Measurements from ENCODE around the gene ENGASE.

ENGASE gene

DNA sequence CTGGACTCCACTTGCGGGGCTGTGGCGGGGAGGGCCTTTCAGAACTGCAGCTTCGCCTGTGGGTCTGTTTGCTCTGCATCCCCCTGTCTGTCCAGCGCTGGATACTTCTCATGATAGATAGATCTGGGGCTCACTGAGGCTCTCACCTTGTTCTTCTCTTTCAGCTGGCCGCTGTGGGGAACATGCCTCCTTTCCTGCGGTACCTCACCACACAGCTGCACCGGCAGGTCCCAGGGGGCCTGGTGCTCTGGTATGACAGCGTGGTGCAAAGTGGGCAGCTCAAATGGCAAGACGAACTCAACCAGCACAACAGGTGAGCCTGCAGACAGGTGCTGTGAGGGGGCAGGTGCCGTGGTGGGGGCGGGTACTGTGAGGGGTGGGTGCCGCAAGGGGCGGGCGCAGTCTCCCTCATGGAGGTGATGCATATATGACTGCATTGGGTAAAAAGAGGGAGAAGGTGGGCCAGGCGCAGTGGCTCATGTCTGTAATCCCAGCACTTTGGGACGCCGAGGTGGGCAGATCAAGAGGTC lies 6.2 kb downstream of the ENGASE start:
- DNase-seq: no peak

DNA sequence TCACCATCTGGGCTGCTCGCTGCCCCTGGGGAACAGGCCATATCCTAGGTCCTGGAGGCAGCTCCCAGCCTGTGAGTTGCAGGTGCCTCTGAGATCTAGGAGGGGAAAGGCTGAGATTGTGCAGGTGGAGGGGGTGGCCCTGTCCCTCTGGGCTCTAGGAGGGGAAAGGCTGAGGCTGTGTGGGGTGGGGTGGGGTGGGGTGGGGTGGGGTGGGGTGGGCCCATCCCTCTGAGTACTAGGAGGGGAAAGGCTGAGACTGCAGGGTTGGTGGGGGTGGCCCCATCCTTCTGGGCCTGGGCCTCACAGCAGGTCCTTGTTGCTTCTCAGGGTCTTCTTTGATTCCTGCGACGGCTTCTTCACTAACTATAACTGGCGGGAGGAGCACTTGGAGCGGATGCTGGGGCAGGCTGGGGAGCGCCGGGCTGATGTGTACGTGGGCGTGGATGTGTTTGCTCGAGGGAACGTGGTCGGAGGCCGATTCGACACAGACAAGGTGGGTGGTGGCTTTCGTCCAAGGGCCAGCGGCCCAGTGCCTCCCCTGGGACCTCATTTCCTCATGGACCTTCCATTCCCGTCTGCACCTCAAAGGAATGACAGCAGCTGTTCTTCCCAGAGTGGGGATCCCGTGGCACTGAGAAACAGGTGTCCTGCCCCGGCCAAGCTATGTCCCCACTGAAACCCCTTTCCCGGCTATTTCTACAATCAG lies 7.1 kb downstream of the ENGASE start:
- no peak for DNase-seq

DNA sequence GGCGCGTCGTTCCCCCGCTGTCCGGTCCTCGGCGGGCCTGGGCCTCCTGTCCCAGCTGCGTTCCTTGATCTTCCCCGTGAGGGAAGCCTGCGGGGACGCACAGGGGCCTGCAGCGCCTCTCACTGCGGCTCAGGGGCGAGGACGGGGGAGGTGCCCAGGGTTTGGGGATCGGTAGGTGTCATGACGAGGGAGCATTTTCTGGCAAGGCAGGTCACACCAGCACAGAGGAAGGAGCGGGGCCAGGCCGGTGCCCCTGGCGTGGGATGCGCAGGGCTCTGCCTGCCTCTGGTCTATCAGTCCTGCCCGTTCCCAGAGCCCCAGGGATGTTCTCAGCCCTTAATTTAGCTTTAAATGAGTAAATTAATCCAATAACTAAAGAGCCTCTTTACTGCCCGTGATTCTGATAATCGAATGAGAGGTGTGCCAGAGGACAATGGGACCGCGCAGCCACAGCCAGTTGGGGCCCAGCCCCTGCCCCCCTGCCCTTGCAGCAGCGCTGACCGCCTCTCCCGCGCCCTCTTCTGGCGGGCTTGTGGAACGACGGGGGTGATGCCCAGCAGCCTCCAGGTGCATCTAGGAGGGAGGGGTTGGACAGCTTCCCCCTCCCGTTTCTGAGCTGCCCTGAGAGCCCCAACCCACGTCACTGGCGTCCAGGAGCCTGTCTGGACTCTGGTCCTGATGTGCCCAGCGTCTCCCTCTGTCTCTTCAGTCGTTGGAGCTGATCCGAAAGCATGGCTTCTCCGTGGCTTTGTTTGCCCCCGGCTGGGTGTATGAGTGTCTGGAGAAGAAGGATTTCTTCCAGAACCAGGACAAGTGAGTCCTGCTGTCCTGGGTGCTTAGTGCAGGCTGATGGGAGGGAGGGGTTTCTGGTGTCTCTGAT lies 7.9 kb downstream of the ENGASE start:
- peak; percentile 41 for DNase-seq

DNA sequence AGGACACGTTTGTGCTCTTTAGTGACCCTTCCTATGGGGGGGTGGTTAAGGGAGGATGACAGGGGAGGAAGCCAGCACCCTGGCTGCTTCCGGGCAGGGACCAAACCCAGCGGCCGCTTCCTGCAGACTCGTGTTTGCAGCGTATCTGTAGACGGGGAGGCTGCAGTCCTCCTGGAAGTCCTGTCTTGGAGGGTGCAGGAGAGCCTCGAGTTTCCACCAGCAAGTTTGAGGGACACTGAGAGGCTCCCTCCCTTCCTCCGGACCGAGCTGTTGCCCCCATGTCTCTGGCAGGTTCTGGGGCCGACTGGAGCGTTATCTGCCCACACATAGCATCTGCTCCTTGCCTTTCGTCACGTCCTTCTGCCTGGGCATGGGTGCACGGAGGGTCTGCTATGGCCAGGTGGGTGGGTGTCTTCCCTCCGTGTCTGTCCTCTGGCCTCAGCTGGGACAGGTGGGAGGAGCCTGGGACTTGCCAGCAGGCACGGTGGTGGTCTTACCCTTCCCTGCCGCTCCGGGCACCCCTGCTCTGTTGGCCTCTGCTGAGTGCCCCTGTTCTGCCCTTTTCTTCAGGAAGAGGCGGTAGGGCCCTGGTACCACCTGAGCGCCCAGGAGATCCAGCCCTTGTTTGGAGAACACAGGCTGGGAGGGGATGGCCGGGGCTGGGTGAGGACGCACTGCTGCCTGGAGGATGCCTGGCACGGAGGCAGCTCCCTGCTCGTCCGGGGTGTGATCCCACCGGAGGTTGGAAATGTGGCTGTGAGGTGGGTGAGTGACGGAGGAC lies 8.8 kb downstream of the ENGASE start:
- no peak for DNase-seq

DNA sequence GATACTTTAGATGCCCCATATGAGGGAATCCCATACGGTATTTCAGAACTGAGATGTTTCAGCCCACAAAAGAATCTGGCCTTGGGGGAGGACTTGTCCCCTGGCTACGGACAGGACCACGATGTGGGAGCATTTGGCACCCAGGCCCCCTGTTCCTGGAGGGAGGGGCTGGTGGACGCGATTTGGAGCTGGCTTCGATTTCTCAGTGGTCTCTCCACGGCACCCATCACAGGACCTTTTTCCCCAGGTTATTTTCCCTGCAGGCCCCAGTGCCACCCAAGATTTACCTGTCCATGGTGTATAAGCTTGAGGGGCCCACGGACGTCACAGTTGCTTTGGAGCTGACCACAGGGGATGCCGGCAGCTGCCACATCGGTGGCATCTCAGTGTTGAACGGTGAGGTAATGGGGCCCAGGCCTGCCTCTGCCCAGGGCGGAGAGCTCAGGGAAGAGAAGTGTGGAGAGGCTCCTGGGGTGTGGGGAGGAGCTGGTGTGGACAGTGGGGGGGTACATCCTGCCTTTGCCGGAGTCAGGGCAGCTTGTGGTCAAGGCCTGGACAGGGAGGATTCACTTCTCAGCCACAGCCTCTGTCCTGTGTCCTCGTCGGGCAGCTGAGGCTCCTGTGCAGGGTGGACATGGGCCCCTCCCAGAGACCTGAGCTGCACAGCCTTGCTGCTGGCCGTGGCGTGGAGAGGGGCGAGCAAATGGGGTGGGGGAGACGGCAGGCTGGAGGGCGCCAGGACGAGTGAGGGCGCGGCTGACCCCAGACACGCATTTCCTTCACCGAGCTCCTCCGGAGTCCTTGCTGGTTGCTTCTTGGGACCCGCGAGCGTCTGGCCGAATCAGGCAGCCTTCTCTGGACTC lies 9.9 kb downstream of the ENGASE start:
- no peak for DNase-seq

DNA sequence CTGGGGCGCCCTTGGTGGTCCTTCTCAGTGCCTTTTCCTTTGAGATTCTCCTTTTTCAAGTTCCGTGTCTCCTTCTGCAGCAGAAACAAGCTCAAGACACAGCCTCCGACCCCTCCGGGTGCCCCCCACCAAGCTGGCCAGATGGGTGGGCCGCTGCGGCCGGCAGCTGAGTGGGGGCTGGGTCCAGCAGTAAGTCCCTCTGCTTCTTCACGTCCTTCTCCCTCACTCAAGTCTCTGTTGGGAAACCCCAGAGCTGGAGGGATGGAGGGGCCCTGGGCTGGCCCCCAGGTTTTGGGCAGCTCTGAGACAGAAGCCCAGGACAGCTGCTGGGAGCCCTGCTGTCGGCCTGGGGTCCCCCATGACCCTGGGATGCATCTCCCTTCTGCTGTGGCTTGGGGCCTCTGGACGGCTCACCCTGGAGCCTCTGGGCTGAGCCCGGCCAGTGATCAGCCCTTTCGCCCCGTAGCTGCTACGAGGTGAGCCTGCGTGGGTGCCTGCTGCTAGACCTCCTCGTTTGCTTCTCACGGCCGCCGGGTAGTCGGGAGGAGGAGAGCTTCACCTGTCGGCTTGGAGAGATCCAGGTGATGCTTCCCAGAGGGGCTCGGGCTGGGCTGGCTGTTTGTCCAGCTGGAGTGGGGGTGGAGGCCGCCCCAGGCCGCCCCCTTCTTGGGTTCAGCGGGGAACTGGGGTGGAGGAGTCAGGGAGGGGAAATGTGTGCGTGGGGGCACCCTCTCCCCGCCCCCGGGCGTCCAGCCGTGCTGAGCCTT lies 10.7 kb downstream of the ENGASE start:
- DNase-seq: peak; percentile 28

DNA sequence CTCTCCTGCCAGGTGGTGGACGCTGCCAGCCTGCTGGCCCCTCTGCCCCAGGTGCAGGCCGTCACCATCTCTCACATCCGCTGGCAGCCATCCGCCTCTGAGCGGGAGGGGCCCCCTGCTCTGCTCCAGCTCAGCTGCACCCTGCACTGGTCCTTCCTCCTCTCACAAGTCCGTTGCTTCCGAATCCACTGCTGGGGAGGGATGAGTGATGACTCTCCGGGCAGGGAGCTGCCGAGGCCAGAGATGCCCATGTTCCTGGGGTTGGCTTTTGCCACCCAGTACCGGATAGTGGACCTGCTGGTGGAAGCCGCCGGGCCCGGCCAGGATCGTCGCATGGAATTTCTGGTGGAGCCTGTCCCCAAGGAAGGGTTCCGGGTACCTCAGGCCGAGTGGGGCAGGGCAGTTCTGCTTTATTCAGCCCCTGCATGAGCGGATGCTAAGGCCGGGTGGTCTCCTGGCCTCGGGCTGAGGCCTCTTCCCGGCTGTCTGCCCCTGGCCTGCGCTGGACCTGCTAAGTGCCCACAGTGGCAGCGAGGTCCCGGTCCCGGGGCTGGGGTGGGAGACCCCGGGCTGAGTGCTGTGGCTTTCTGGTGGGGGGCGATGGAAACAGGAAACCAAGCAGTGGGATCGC lies 11.4 kb downstream of the ENGASE start:
- no peak for DNase-seq

DNA sequence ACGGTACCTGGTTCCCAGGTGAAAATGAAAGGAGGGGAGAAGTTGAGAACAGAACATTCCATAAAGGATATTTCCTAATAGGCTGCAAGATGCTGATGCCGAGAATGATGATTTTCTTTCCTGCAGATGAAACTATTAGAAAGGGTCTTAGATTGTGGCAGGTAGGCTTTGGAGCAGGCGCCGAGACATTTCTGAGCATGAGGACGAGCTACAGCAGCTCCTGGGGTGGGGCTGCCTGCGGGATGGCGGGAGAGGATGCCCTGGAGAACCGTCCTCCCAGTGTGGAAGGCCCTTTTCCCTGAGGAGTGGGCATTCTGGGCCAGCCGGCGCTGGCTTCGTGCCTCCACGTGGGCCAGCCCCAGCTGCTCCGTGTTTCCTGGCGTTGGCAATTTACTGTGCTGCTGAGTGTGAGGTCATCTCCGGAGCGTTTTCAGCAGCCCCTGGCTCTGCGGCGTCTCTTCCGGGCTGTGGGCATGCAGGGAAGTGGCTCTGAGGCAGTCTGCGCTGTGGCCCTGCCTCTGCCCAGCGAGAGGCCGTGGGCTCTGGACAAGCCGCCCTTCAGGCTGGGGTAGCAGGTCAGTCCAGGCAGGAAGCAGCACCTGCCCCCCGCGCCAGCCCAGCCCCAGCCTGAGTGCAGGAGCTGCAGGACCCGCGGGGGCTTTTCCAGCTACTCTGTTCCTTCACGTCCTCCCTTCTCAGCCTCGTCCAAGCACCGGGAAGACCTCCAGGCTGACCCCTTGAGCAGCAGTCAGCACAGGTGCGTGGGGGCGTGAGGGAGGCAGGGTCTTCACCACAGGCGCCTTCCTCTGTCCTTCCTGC lies 12.2 kb downstream of the ENGASE start:
- no peak for DNase-seq

DNA sequence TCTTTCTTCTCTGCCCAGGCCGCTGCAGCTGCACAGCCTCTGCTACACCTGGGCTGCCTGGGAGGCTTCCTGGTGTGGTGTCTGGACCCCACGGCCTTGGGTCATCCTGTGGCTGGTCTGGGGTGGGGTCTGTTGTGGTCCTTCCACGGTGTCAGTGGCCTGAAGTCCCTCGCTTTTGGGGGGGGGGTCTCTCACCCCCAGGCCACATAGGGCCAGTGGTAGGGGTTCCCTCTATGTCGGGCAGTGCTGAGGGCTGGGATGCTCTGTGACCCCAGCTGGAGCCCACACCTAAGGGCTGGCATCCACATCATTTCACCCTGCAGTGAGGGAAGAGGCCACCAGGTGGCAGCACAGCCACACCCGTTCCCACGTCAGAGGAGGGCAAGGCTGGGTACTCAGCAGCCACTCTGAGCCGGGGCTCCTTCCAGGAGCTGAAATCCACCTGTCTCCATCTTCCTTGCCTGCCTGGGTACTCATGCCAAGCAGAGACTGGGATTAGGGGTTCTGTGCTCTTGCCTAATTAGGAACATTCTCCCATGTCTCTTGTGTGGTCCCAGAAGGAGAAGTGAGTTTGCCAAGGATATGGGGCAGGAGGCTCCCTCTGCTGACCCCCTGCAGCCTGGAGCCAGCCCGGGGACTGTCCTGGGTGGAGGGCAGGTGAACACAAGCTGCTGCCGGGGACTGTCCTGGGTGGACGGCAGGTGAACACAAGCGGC lies 13.0 kb downstream of the ENGASE start:
- peak; percentile 61 for DNase-seq

DNA sequence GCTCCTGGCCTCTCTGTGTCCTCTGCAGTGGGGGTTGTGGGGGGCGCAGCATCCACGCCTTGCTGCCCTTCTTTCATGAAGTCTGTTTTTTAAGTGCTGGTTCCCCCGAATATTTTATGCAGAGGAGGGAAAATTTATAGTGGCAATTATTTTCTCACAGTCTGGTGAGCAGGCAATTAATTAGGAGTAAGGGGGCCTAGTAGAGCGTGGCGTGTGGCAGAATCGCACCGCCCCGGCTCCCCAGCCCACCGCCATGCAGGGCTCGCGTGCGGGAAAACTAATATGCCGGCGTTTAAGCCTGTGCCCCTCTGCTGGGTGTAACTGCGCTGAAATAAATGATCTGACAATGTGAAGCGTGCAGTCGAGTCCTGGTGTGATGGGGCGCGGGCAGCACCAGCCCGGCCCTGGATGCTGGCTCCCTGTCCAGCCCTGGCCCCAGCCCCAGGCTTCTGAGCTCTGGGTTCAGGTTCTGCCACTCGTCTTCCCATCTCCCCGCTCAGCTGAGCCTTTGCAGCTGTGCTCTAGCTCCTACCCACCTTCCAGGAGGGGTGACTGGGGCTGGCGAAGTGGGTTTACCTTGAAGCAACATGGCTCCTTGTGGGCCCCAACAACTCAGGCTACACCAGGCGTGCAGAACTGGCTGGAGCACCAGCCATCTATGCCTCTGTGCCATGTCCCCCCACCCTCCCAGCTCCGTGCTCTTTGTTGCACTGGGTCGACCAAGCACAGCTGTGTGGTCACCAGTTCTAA lies 13.8 kb downstream of the ENGASE start:
- no peak for DNase-seq

DNA sequence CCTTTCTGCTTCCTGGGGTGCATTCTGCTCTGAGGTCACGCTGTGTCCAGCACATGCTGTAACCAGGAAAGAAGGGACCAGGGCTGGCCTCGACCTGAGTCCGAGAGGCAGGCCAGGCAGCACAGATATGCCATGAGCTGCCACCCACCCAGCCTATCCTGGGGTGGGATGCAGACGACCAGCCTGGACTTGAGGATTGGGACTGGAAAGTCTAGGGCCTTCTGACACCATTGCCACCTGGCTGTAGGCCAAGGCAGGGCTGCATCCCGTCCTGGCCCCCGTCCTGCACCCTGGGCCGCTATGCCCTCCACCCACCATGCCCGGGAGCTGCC lies 14.3 kb downstream of the ENGASE start:
- no peak for DNase-seq

DNA sequence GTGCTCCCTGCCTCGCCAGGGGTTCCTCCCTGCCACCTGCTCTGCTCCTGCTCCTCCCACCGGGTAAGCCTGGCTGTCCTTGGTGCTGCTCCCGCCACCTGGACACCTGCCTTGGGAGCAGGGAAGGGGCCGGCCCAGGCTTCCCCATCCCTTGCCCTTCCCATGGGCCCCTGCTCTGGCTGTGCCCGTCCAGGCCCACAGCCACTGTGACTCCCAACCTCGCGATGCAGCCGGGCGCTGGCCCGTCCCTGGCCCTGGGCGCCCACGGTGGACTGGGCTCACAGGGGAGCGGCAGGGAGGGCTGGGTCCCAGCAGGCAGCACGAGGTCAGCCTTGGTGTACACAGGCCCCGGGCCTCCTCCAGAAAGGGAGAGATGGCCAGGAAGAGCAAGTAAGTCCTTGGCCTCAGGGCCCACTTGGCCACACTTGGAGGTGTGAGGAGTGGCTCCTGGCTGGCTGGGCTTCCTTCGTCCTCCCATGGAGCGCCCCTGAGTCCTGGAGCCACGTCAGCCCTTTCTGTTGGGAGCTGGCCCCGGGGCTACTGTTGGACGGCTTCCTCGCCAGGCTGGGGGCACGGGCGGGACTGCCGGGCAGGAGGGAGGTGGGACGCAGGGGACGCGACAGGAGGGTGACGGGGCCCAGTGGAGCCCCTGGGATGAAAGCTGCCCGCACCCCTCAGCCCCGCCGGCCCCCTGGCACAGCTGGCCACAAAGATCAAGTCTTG lies 15.3 kb downstream of the ENGASE start:
- DNase-seq: no peak

DNA sequence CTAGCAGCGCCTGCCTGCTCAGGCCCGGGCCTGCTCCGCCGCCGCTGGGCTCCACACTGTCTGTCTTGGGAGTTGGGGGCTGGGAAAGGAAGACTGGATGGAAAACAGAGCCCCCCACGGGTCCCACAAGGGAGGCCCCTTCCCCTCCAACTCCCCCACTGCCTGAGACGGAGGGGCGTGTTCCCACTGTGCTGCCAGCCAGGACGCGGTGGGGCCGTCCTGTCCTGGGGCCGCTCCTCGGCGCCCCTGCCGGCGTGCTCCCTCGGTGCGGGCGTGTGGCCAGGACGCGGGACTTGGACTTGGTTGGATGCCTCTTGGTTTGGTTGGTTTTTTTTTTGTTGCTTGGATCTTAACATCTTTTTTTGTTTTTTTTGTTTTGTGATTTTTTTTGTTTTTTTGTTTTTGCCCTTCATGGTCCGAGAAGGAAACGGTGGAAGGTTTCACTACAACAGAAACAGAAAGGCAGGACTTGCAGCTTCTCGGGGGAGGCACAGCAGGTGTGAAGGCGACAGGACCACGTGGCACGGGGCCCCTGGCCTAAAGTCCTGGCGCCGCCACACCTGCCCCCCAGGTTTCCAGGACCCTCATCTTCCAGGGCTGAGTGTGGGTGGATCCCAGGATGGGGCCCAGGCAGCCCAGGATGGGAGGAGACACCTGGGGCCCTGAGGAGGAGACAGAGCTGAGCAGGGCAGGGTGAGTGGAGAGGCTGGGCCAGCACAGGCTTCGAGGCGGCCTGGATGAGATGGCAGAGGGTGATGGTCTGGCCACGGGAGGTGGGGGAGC lies 16.0 kb downstream of the ENGASE start:
- no peak for DNase-seq

DNA sequence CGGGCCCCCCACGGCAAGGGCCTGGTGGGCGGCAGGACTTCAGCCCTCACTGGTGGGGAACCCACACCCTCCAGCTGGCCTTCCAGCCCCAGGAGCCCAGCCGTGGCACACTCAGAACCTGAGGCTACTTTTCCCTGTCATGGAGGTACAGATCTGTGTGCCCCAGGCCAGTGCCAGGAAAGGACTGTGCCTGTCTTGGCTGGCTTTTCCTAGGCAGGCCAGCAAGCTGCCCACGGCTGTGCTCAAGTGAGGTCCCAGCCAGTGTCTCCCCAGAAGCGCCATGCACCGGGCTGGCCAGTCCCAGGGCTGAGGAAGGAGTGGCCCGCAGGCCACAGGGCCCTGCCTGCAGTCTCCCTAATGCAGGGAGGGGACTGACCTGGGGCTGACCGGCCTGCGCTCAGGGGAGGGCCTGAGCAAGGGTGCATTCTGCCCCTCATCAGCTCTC lies 16.6 kb downstream of the ENGASE start:
- no peak for DNase-seq

DNA sequence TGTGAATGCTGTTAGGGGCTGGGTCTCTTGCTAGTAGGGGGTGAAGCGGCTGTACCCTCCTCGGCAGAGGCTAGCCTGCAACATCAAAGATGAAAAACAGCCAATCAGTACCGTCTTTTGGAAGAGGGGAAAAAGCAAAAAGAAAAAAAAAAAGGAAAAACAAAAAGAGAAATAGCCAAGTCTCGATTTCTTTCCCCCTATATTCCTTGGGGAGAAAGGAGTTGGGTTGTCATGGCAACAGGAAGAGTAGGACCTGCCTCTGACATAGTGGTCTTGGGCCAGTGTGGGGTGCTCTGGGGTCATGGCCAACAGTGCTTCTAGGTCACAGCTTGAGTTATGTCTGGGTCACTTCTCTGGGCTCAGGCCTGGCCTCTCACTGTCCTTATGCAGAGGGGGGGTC lies 17.9 kb downstream of the ENGASE start:
- no peak for DNase-seq

DNA sequence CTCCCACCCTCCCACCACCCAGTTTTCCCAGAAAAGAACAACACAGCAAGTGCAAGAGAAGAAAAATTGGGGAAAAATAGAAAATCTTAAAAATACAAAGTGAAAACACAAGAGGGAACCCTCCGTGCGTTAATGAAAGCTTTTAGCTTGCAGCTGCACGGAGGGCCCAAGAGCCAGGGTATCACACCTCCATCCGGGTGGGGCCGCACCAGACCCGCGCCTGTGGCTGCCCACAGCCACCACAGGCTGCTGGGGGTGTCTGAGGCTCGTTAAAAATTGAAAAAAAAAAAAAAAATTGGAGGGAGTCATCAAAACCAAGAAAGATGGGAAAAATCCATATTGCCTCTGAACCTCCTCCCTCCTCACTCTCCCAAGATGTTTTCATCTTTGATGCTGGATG lies 18.6 kb downstream of the ENGASE start:
- no peak for DNase-seq

DNA sequence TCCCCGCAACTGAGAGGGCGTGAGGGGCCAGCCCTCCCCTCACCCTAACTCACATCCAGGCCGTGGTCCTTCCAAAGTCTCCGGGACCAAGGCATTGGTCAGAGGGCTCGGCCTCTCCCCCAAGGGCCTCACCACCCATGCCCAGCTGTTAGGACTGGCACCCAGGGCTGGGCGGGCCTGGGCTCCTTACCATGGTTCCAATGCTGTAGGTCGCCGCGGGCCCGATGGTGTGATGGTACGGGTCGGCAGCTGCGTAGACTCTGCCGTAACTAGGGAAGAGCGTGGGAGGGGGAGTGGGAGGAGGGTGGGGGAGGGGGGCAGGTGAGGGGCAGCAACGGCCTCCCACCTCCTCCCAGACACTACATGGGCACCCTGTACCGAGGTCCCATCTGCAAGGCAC lies 19.6 kb downstream of the ENGASE start:
- no peak for DNase-seq
